ENCODE data around the gene DOCK1. TPM values are rescaled to one million over a fixed set of nuclear protein-coding genes. Genes with fewer than 3 reads are reported as not detected.

Gene DOCK1
- total RNA-seq, 1 donor from 2014 or later, result 74.8 TPM

- Mint-ChIP-seq H3K27ac (no peak overlapping the region), H3K4me1 (no peaks in the 10 kb centered on the region), H3K27me3 (ENCODE audit: low read depth) (no peaks in the 10 kb centered on the region), H3K4me3 (no peak overlapping the region), H3K9me3 (no peaks in the 10 kb centered on the region), H3K36me3 (peaks cover 2% of the 10 kb centered on the region)
- no peak for TF ChIP-seq CTCF (IDR thresholded peaks at IDR 0.05; ENCODE audit: unreplicated experiment)
- no peak for DNase-seq (ENCODE audit: low spot score in 2 of 2, unreplicated experiment in 2 of 2)
Observed at GRCh38 chr10:126957111-126957510, 51.9 kb downstream of the DOCK1 start.

- no peak for TF ChIP-seq CTCF (IDR thresholded peaks at IDR 0.05; ENCODE audit: unreplicated experiment)
- Mint-ChIP-seq H3K4me3 (no peak overlapping the region), H3K4me1 (no peaks in the 10 kb centered on the region), H3K9me3 (no peaks in the 10 kb centered on the region), H3K27ac (no peak overlapping the region), H3K27me3 (ENCODE audit: low read depth) (no peaks in the 10 kb centered on the region), H3K36me3 (peaks cover under 1% of the 10 kb centered on the region)
- DNase-seq (ENCODE audit: low spot score in 2 of 2, unreplicated experiment in 2 of 2), result no peak
Observed at GRCh38 chr10:126959431-126959830, 54.2 kb downstream of the DOCK1 start.

GRCh38 chr10:126959906-126960685 lies 54.9 kb downstream of the DOCK1 start:
- no peak for TF ChIP-seq CTCF (IDR thresholded peaks at IDR 0.05; ENCODE audit: unreplicated experiment)

DNA sequence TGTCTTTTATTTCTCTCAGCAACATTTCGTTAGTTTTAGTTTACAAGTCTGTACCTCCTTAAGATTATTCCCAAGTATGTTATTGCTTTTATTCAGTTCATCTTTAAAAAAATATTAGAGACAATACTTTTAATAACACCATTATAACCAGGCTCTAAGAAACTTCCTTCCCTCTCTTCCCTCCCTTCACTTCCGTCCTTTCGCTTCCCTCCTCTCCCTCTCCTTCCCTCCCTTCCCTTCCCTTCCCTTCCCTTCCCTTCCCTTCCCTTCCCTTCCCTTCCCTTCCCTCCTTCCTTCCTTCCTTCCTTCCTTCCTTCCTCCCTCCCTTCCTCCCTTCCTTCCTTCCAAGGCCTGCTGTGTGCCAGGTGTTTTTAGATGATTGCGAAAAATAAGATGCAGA lies 58.1 kb downstream of the DOCK1 start:
- no peak for TF ChIP-seq CTCF (IDR thresholded peaks at IDR 0.05; ENCODE audit: unreplicated experiment)

More at GRCh38 chr10:126959906-126960685, 54.9 kb downstream of the DOCK1 start:
- Mint-ChIP-seq H3K36me3 (no peaks in the 10 kb centered on the region), H3K27me3 (ENCODE audit: low read depth) (no peaks in the 10 kb centered on the region), H3K4me1 (no peaks in the 10 kb centered on the region), H3K4me3 (no peak overlapping the region), H3K9me3 (no peaks in the 10 kb centered on the region), H3K27ac (no peak overlapping the region)
- no peak for DNase-seq (ENCODE audit: low spot score in 2 of 2, unreplicated experiment in 2 of 2)

DNA sequence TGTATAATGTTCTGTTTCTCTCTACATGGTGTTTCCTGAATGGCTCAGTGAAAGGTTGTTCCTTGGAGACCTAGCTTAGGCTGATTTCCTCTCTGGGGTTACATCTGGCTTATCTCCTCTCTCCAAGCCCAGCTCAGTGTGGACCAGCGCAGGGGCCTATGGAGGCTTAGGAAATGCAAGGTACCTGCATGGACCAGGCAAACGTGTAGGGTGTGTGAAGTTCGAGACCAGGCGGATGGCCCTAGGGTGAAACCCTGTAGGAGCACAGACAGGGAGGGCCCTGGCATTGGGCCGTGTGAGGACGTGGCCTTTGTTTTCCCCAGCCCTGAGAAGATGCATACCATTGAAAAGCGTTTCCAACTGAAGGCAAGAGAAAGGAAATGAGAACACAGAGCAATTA lies 59.0 kb downstream of the DOCK1 start:
- no peak for TF ChIP-seq CTCF (IDR thresholded peaks at IDR 0.05; ENCODE audit: unreplicated experiment)
- no peak overlapping the region for H3K4me3 Mint-ChIP-seq
- no peaks in the 10 kb centered on the region for H3K27me3 Mint-ChIP-seq (ENCODE audit: low read depth)
- DNase-seq (ENCODE audit: low spot score in 2 of 2, unreplicated experiment in 2 of 2), result no peak
- H3K27ac Mint-ChIP-seq, result no peak overlapping the region
- no peaks in the 10 kb centered on the region for H3K9me3 Mint-ChIP-seq
- H3K4me1 Mint-ChIP-seq, result no peaks in the 10 kb centered on the region
- H3K36me3 Mint-ChIP-seq, result no peaks in the 10 kb centered on the region

More for the DNA sequence above, 58.1 kb downstream of the DOCK1 start:
- Mint-ChIP-seq H3K9me3 (no peaks in the 10 kb centered on the region), H3K4me1 (no peaks in the 10 kb centered on the region), H3K36me3 (no peaks in the 10 kb centered on the region), H3K4me3 (no peak overlapping the region), H3K27ac (no peak overlapping the region), H3K27me3 (ENCODE audit: low read depth) (no peaks in the 10 kb centered on the region)
- DNase-seq (ENCODE audit: low spot score in 2 of 2, unreplicated experiment in 2 of 2), result no peak

Measured in mesothelial cell of epicardium (in vitro differentiated cells).